ENCODE data around the gene MSRB3.

- no peak for TF ChIP-seq CTCF (IDR thresholded peaks at IDR 0.05; ENCODE audit: poor library complexity)
- TF ChIP-seq EZH2 (IDR thresholded peaks at IDR 0.05; ENCODE audit: borderline replicate concordance), result no peak
- no peak for TF ChIP-seq EZH2phosphoT487 (IDR thresholded peaks at IDR 0.05; ENCODE audit: low read depth, severe bottlenecking, unreplicated experiment)
These were observed 32.8 kb downstream of the MSRB3 start for GRCh38 chr12:65311260-65311659.

Measured in hepatocyte (in vitro differentiated cells).